DOHH2 (cell line): ENCODE measurements around the gene ZNRF1.

Source experiments
- H3F3A ChIP-seq: fragments of 200-600 bp; sonication (generic), shearing (Covaris generic); 2 replicates; pipeline ENCODE4 v1.6.0; 2016; ENCODE audit warnings: antibody characterized with exemption, mild to moderate bottlenecking; ENCODE audit not compliant: control insufficient read depth, insufficient read depth
- H3K27ac ChIP-seq: fragments of 200-600 bp; sonication (generic); 2 replicates; pipeline ENCODE4 v1.5.1; 2014; ENCODE audit warnings: low read depth, mild to moderate bottlenecking, low read length, moderate library complexity
- H3K27me3 ChIP-seq: fragments of 200-600 bp; sonication (generic); 2 replicates; pipeline ENCODE4 v1.6.1; 2014; ENCODE audit warnings: mild to moderate bottlenecking, low read length, mixed read lengths; ENCODE audit not compliant: control insufficient read depth
- H3K36me3 ChIP-seq: fragments of 200-600 bp; sonication (generic); 2 replicates; pipeline ENCODE4 v1.6.1; 2014; ENCODE audit warnings: mild to moderate bottlenecking, low read length, moderate library complexity, mixed read lengths; ENCODE audit not compliant: control insufficient read depth
- H3K4me1 ChIP-seq: fragments of 200-600 bp; sonication (generic); 2 replicates; pipeline ENCODE4 v1.6.1; 2014; ENCODE audit warnings: mild to moderate bottlenecking, low read length, mixed read lengths; ENCODE audit not compliant: control insufficient read depth
- H3K4me2 ChIP-seq: fragments of 200-600 bp; sonication (generic); 2 replicates; pipeline ENCODE4 v1.6.0; 2014; ENCODE audit warnings: mild to moderate bottlenecking, low read length, moderate library complexity
- H3K4me3 ChIP-seq: fragments of 200-600 bp; sonication (generic); 2 replicates; pipeline ENCODE4 v1.5.1; 2014; ENCODE audit warnings: mild to moderate bottlenecking, low read length, mixed read lengths
- H3K79me2 ChIP-seq: fragments of 200-600 bp; sonication (generic); 2 replicates; pipeline ENCODE4 v1.6.1; 2014; ENCODE audit warnings: mild to moderate bottlenecking, low read length, mixed read lengths; ENCODE audit not compliant: control insufficient read depth
- H3K9me2 ChIP-seq: fragments of 200-600 bp; sonication (generic); replicated peaks from 2 replicates; pipeline ENCODE4 v1.6.1; 2014; ENCODE audit warnings: mild to moderate bottlenecking, low read length, mixed read lengths; ENCODE audit not compliant: control insufficient read depth
- H3K9me3 ChIP-seq: fragments of 200-600 bp; sonication (generic); 2 replicates; pipeline ENCODE4 v1.6.1; 2014; ENCODE audit warnings: antibody characterized with exemption, low read length, mixed read lengths; ENCODE audit not compliant: control insufficient read depth, insufficient read depth
- H4K20me1 ChIP-seq: fragments of 200-600 bp; sonication (generic); 2 replicates; pipeline ENCODE4 v1.6.0; 2014; ENCODE audit warnings: low read depth, mild to moderate bottlenecking, antibody characterized with exemption, low read length, moderate library complexity; ENCODE audit not compliant: control insufficient read depth, insufficient read depth
- EZH2phosphoT487 ChIP-seq: fragments of 200-600 bp; sonication (generic); IDR thresholded peaks from 2 replicates; pipeline ENCODE4 v1.6.1; 2017; ENCODE audit warnings: borderline replicate concordance, mild to moderate bottlenecking, antibody characterized with exemption, low read length, moderate library complexity, mixed read lengths
- TF ChIP-seq, protein P1 (sequence below): fragments of 200-600 bp; sonication (generic); IDR thresholded peaks from one replicate; pipeline ENCODE4 v1.5.1; 2014; ENCODE audit warnings: antibody characterized with exemption, mild to moderate bottlenecking, low read depth, low read length; ENCODE audit not compliant: poor library complexity, severe bottlenecking

The ZNRF1 gene

DNA sequence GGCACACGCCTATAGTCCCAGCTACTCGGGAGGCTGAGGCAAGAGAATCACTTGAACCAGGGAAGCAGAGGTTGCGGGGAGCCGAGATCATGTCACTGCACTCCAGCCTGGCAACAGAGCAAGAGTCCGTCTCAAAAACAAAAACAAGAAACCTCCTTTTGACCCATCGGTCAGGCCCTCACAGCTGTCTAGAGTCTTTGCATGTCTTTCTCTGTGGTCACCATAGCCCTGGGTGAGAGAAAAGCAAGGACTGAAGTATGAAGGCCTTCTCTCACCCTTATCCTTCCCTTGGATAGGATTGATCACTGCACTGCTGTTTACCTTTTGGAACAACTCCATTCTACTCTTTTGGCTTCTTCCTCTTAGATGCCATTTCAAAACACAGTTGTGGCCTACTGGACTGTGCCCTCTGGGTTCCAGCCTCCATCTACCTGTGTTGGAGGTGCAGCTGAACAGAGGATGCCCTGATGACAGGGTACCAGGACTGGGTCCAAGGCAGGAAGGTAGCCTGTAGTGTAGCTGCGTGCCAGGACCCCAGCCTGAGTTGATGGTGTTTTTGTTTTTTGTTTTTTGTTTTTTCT lies 80.6 kb downstream of the ZNRF1 start:
- Histone ChIP-seq H3K4me2 (no peak overlapping the region), H4K20me1 (no peaks in the 10 kb centered on the region; the same call in 1 of the 2 replicates), H3K4me1 (peaks cover 41% of the 10 kb centered on the region), H3K27ac (no peak overlapping the region), H3F3A (peaks cover 11% of the 10 kb centered on the region), H3K9me2 (no peaks in the 10 kb centered on the region), H3K36me3 (no peaks in the 10 kb centered on the region), H3K4me3 (no peak overlapping the region), H3K9me3 (no peaks in the 10 kb centered on the region), H3K79me2 (peaks cover 12% of the 10 kb centered on the region), H3K27me3 (no peaks in the 10 kb centered on the region)
- TF ChIP-seq, protein P1, sequence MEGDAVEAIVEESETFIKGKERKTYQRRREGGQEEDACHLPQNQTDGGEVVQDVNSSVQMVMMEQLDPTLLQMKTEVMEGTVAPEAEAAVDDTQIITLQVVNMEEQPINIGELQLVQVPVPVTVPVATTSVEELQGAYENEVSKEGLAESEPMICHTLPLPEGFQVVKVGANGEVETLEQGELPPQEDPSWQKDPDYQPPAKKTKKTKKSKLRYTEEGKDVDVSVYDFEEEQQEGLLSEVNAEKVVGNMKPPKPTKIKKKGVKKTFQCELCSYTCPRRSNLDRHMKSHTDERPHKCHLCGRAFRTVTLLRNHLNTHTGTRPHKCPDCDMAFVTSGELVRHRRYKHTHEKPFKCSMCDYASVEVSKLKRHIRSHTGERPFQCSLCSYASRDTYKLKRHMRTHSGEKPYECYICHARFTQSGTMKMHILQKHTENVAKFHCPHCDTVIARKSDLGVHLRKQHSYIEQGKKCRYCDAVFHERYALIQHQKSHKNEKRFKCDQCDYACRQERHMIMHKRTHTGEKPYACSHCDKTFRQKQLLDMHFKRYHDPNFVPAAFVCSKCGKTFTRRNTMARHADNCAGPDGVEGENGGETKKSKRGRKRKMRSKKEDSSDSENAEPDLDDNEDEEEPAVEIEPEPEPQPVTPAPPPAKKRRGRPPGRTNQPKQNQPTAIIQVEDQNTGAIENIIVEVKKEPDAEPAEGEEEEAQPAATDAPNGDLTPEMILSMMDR, result no peak
- no peak for TF ChIP-seq EZH2phosphoT487

- no peaks in the 10 kb centered on the region; the same call in 1 of the 2 replicates for H4K20me1 ChIP-seq
- no peak overlapping the region for H3K4me2 ChIP-seq
- no peaks in the 10 kb centered on the region for H3K9me2 ChIP-seq
- no peak for TF ChIP-seq EZH2phosphoT487
- TF ChIP-seq, protein P1, result no peak
- no peak overlapping the region for H3K27ac ChIP-seq
- no peaks in the 10 kb centered on the region for H3K9me3 ChIP-seq
- H3K27me3 ChIP-seq, result no peaks in the 10 kb centered on the region
- H3K79me2 ChIP-seq, result peaks cover 10% of the 10 kb centered on the region
- H3F3A ChIP-seq, result peaks cover 7% of the 10 kb centered on the region; the same call in 1 of the 2 replicates
- peaks cover 39% of the 10 kb centered on the region for H3K4me1 ChIP-seq
- H3K36me3 ChIP-seq, result no peaks in the 10 kb centered on the region
- H3K4me3 ChIP-seq, result no peak overlapping the region
These were observed 81.6 kb downstream of the ZNRF1 start for GRCh38 chr16:75080205-75081029.

DNA sequence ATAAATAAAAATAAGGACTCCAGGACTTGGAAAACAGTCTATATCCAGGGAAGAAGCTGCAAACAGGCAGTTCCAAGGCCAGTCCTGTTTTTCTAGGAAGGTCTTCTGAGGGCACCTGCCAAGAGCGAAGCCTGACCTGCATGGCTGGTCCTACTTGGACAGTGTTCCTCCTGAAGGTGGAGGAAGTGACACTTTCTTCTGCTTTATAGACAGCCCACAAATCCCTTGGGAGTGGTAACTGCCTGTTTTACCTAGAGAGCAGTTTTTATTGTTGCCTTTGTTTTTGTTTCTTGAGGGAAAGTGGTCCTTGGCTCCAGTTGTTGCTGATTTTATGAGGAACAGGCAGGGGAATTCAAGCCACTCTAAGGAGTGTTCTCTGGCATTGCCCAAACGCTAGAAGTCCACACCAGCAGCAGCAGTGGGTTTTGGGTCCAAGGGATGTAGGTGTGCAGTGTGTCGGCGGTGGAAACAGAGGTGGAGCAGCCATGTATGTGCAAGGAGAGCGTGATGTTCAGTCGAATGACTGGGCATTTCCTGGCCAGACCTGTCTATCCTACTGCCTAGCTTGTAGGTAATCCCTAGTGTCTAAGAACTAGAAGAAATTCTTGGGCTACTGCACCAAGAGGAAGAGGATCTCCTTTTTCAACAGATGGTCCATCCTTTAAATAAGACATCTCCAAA lies 82.5 kb downstream of the ZNRF1 start:
- Histone ChIP-seq H3K27ac (no peak overlapping the region), H3K36me3 (no peaks in the 10 kb centered on the region), H3K4me3 (no peak overlapping the region), H3K9me3 (no peaks in the 10 kb centered on the region), H3K9me2 (no peaks in the 10 kb centered on the region), H3K4me1 (peaks cover 30% of the 10 kb centered on the region), H3K79me2 (peaks cover 10% of the 10 kb centered on the region), H3K4me2 (peak overlapping the region; percentile 1; the same call in 1 of the 2 replicates), H3K27me3 (no peaks in the 10 kb centered on the region), H3F3A (no peaks in the 10 kb centered on the region), H4K20me1 (no peaks in the 10 kb centered on the region; the same call in 1 of the 2 replicates)
- TF ChIP-seq, protein P1, result no peak
- no peak for TF ChIP-seq EZH2phosphoT487
